ENCODE data around the gene CAMTA1. TPM values are rescaled to one million over a fixed set of nuclear protein-coding genes. Genes with fewer than 3 reads are reported as not detected.
A peak's percentile ranks its signal among the peaks of the same experiment; 100 is the strongest.

The CAMTA1 gene
- total and polyA plus RNA-seq, 4 donors, result 78.7 to 438 (median 173) TPM

DNA sequence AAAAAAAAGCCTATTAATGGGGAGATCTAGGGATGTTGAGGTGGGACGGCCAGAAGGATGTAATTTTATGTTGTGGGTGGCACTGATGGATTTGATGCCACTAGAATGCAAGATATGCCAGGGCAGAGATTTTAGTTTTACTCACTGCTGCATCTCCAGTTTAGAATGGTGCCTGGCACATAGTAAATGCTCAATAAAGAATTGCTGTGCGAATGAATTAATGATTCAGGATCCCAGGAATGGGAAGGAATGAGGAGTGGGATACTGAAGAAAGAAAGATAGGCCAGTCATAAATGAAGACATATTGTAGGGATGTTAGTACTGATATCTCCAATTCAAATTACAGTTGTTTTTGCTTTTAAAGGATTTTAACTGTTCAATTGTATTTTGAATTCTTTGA lies 72.6 kb downstream of the CAMTA1 start:
- Histone ChIP-seq H3K9me3 (ENCODE audit: control insufficient read depth, low read length) (no peaks in the 10 kb centered on the region), H3K27me3 (ENCODE audit: control insufficient read depth in 1 of 2, insufficient read depth in 2 of 2, low read length in 1 of 2) (no peaks in the 10 kb centered on the region), H3K4me1 (ENCODE audit: control insufficient read depth in 1 of 2, insufficient read depth in 2 of 2, low read length in 2 of 2) (peaks cover 0 to 5% of the 10 kb centered on the region in 2 donors), H3K4me3 (ENCODE audit: low read length in 2 of 2) (no peak overlapping the region), H3K36me3 (ENCODE audit: control insufficient read depth in 1 of 2, insufficient read depth in 2 of 2, low read length in 1 of 2) (no peaks in the 10 kb centered on the region), H3K27ac (ENCODE audit: low read depth in 1 of 2, low read length in 2 of 2) (peak overlapping the region in 1 of 2 donors; percentile 80)
- no peak for ATAC-seq (ENCODE audit: low FRiP score)
- WGBS, 2 donors, result 74 to 77% methylated on average over 2 of the region's 2 CpGs
- intact Hi-C loops (cut with DNase I), result no loop called here
- DNase-seq, result no peak

DNA sequence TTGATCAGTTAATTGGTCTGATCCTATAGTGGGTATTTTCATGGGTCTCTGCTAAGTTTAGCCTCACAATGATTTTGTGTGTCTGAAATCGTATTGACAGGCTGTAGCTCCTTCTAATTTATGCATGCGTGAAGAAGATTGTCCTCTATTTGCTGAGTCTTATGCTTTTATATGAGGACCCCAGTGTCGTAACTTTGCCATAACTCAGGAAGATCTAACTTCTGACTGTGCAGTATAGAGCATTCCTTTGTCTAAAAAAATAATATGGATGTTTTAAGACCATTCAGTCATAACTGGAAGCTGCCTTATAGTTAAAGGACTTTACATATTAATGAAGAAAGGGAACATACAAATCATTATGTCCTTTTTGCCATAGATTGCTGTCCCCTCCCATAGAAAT lies 73.3 kb downstream of the CAMTA1 start:
- Histone ChIP-seq H3K9me3 (ENCODE audit: control insufficient read depth, low read length) (no peaks in the 10 kb centered on the region), H3K27me3 (ENCODE audit: control insufficient read depth in 1 of 2, insufficient read depth in 2 of 2, low read length in 1 of 2) (no peaks in the 10 kb centered on the region), H3K4me3 (ENCODE audit: low read length in 2 of 2) (no peak overlapping the region), H3K36me3 (ENCODE audit: control insufficient read depth in 1 of 2, insufficient read depth in 2 of 2, low read length in 1 of 2) (no peaks in the 10 kb centered on the region), H3K27ac (ENCODE audit: low read depth in 1 of 2, low read length in 2 of 2) (no peak overlapping the region), H3K4me1 (ENCODE audit: control insufficient read depth in 1 of 2, insufficient read depth in 2 of 2, low read length in 2 of 2) (peaks cover 0 to 5% of the 10 kb centered on the region in 2 donors)
- ATAC-seq (ENCODE audit: low FRiP score), result no peak
- 86 to 93% methylated on average over 3 of the region's 3 CpGs for WGBS, 2 donors
- DNase-seq, result no peak
- intact Hi-C loops (cut with DNase I), result no loop called here

DNA sequence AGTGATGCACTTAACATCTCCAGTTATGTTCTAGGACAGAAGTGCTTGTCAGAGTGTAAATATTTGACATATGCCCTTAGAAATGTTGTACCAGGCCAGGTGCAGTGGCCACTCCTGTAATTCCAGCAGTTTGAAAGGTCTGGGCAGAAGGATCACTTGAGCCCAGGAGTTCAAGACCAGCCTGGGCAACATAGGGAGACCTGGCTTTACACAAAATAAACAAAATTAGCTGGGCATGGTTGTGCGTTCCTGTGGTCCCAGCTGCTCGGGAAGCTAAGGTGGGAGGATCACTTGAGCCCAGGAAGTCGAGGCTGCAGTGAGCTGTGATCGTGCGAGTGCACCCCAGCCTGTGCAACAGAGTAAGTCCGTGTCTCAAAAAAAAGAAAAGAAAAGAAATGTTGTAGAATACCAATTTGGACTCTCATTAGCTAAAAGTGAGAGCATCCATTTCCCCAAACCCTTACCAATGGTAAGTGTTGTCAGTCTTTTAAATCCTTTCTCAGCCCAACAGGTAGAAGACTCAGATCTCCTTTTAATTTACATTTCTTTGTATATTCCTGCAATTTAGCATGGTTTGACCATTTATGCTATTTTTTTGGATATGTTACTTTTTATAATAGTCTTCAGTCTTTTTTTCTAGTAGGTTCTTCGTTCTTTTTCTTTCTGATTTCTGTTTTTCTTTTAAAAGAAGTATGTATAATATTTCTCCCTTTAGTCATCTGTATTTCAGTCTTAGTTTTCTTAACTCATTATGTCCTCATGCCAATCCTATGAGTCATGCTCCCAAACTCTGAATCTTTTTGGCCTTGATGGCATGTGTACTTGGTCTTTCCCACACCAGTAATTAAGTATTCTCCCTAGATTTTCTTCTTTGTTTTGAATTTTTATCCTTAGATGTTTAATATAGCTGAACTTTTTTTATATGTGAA lies 74.4 kb downstream of the CAMTA1 start:
- 17 to 22% methylated on average over 7 of the region's 7 CpGs for WGBS, 2 donors
- H3K4me3 ChIP-seq (ENCODE audit: low read length in 2 of 2), result no peak overlapping the region
- peaks cover 0 to 9% of the 10 kb centered on the region in 2 donors for H3K4me1 ChIP-seq (ENCODE audit: control insufficient read depth in 1 of 2, insufficient read depth in 2 of 2, low read length in 2 of 2)
- no peaks in the 10 kb centered on the region for H3K36me3 ChIP-seq (ENCODE audit: control insufficient read depth in 1 of 2, insufficient read depth in 2 of 2, low read length in 1 of 2)
- DNase-seq (no peak), ATAC-seq (ENCODE audit: low FRiP score) (no peak)
- H3K27me3 ChIP-seq (ENCODE audit: control insufficient read depth in 1 of 2, insufficient read depth in 2 of 2, low read length in 1 of 2), result no peaks in the 10 kb centered on the region
- peak overlapping the region; percentile 69 to 97 for H3K27ac ChIP-seq (ENCODE audit: low read depth in 1 of 2, low read length in 2 of 2)
- intact Hi-C loops (cut with DNase I), result loop anchor here in 1 of 2 donors (5.0 kb wide), 1 partner anchor 32 kb away; no protein-coding TSS in a partner anchor
- no peaks in the 10 kb centered on the region for H3K9me3 ChIP-seq (ENCODE audit: control insufficient read depth, low read length)

DNA sequence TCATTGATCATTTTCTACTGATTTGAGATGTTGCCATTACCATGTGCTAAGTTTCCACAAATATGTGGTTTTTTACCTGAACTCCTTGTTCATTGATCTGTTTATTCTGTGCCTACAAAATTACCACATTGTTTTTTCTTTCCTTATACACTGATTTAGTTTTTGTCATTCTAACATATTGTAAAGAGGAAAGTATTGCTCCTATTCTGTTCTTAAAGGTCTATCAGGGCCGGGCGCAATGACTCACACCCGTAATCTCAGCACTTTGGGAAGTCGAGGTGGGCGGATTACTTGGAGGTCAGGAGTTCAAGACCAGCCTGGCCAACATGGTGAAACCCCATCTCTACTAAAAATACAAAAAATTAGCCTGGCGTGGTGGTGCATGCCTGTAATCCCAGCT lies 75.1 kb downstream of the CAMTA1 start:
- Histone ChIP-seq H3K4me1 (ENCODE audit: control insufficient read depth in 1 of 2, insufficient read depth in 2 of 2, low read length in 2 of 2) (peaks cover 0 to 9% of the 10 kb centered on the region in 2 donors), H3K36me3 (ENCODE audit: control insufficient read depth in 1 of 2, insufficient read depth in 2 of 2, low read length in 1 of 2) (no peaks in the 10 kb centered on the region), H3K27ac (ENCODE audit: low read depth in 1 of 2, low read length in 2 of 2) (peak overlapping the region; percentile 12 to 83), H3K4me3 (ENCODE audit: low read length in 2 of 2) (no peak overlapping the region), H3K27me3 (ENCODE audit: control insufficient read depth in 1 of 2, insufficient read depth in 2 of 2, low read length in 1 of 2) (no peaks in the 10 kb centered on the region), H3K9me3 (ENCODE audit: control insufficient read depth, low read length) (no peaks in the 10 kb centered on the region)
- WGBS, 2 donors, result 50 to 59% methylated on average over 6 of the region's 6 CpGs
- intact Hi-C loops (cut with DNase I), result loop anchor here in 1 of 2 donors (5.0 kb wide), 1 partner anchor 33 kb away; no protein-coding TSS in a partner anchor
- ATAC-seq (ENCODE audit: low FRiP score) (no peak), DNase-seq (no peak)

DNA sequence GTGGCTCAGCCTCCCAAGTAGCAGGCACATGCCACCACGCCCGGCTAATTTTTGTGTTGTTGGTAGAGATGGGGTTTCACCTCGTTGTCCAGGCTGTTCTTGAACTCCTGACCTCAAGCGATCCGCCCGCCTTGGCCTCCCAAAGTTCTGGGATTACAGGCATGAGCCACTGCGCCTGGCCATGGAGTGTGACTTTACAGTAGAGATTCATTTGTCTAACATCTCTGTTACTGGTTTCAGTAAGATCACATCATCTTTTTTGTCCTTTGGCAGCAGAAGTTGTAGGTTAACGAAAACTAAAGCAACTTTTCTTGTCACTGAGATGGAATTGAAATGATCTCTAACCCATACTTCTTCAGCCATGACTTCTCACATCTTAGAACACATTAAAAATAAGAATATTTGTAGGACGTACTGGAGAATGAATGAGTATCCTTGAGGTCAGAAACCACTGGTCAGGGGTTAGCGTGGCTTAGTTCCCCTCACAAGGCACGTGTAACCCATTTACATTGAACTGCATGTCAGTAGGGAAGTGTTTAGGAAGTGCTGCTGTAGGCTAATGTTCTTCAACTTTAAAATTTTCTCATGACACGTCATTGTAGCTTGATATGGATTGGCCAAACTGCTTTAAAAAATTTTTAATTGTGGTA lies 75.9 kb downstream of the CAMTA1 start:
- H3K27ac ChIP-seq (ENCODE audit: low read depth in 1 of 2, low read length in 2 of 2), result peak overlapping the region in 1 of 2 donors; percentile 77
- ATAC-seq (ENCODE audit: low FRiP score), result no peak

DNA sequence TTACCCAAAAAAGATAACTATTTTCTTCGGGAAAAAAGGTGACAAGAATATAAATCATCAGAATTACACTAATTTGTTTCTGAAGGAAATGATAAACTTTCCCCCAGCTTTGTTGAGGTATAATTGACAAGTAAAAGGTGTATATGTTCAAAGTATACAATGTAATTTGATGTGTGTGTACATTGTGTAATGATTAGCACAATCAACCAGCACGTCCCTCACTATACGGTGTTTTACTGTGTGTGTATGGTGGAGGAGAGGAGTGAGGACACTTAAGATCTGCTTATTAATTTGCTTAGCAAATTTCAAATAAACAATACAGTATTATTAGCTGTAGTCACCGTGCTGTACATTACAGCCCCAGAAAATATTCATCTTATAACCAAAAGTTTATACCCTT lies 77.7 kb downstream of the CAMTA1 start:
- Histone ChIP-seq H3K9me3 (ENCODE audit: control insufficient read depth, low read length) (no peaks in the 10 kb centered on the region), H3K4me3 (ENCODE audit: low read length in 2 of 2) (no peak overlapping the region), H3K4me1 (ENCODE audit: control insufficient read depth in 1 of 2, insufficient read depth in 2 of 2, low read length in 2 of 2) (peaks cover 2 to 6% of the 10 kb centered on the region in 2 donors), H3K36me3 (ENCODE audit: control insufficient read depth in 1 of 2, insufficient read depth in 2 of 2, low read length in 1 of 2) (no peaks in the 10 kb centered on the region), H3K27ac (ENCODE audit: low read depth in 1 of 2, low read length in 2 of 2) (no peak overlapping the region), H3K27me3 (ENCODE audit: control insufficient read depth in 1 of 2, insufficient read depth in 2 of 2, low read length in 1 of 2) (no peaks in the 10 kb centered on the region)
- 87 to 88% methylated on average over 4 of the region's 4 CpGs for WGBS, 2 donors
- DNase-seq (no peak), ATAC-seq (ENCODE audit: low FRiP score) (no peak)
- intact Hi-C loops (cut with DNase I), result loop anchor here in 1 of 2 donors (5.0 kb wide), 1 partner anchor 36 kb away; no protein-coding TSS in a partner anchor

More for the DNA sequence above, 75.9 kb downstream of the CAMTA1 start:
- Histone ChIP-seq H3K27me3 (ENCODE audit: control insufficient read depth in 1 of 2, insufficient read depth in 2 of 2, low read length in 1 of 2) (no peaks in the 10 kb centered on the region), H3K4me1 (ENCODE audit: control insufficient read depth in 1 of 2, insufficient read depth in 2 of 2, low read length in 2 of 2) (peaks cover 0 to 9% of the 10 kb centered on the region in 2 donors), H3K36me3 (ENCODE audit: control insufficient read depth in 1 of 2, insufficient read depth in 2 of 2, low read length in 1 of 2) (no peaks in the 10 kb centered on the region), H3K9me3 (ENCODE audit: control insufficient read depth, low read length) (no peaks in the 10 kb centered on the region), H3K4me3 (ENCODE audit: low read length in 2 of 2) (no peak overlapping the region)
- 93 to 94% methylated on average over 12 of the region's 12 CpGs for WGBS, 2 donors
- intact Hi-C loops (cut with DNase I), result loop anchor here in 1 of 2 donors (5.0 kb wide), 1 partner anchor 34 kb away; no protein-coding TSS in a partner anchor
- no peak for DNase-seq

DNA sequence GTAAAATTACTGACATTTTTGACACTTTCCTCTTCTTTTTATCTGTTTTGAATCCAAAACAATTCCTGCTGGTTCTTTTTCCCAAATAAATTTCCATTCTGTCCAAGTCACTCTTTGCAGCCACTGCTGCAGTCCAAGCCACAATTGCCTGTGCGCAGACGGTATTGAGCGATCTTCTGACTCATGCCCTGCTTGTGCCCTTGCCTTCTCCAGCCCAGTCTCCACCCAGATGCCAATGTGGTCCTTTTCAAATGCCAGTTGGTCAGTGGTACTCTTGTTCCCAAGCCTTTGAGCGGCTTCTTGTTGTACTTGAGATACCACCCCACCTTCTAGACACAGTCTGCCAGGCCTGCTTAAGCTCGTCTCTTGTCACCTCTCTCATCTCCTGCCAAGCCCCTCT lies 78.9 kb downstream of the CAMTA1 start:
- H3K4me3 ChIP-seq (ENCODE audit: low read length in 2 of 2), result no peak overlapping the region
- peak overlapping the region in 1 of 2 donors; percentile 50 for H3K27ac ChIP-seq (ENCODE audit: low read depth in 1 of 2, low read length in 2 of 2)
- no peaks in the 10 kb centered on the region for H3K36me3 ChIP-seq (ENCODE audit: control insufficient read depth in 1 of 2, insufficient read depth in 2 of 2, low read length in 1 of 2)
- no peaks in the 10 kb centered on the region for H3K9me3 ChIP-seq (ENCODE audit: control insufficient read depth, low read length)
- H3K27me3 ChIP-seq (ENCODE audit: control insufficient read depth in 1 of 2, insufficient read depth in 2 of 2, low read length in 1 of 2), result no peaks in the 10 kb centered on the region
- ATAC-seq (ENCODE audit: low FRiP score) (no peak), DNase-seq (no peak)
- peaks cover 6 to 9% of the 10 kb centered on the region in 2 donors for H3K4me1 ChIP-seq (ENCODE audit: control insufficient read depth in 1 of 2, insufficient read depth in 2 of 2, low read length in 2 of 2)
- intact Hi-C loops (cut with DNase I), result loop anchor here in 1 of 2 donors (5.0 kb wide), 1 partner anchor 37 kb away; no protein-coding TSS in a partner anchor
- 68 to 75% methylated on average over 5 of the region's 5 CpGs for WGBS, 2 donors

DNA sequence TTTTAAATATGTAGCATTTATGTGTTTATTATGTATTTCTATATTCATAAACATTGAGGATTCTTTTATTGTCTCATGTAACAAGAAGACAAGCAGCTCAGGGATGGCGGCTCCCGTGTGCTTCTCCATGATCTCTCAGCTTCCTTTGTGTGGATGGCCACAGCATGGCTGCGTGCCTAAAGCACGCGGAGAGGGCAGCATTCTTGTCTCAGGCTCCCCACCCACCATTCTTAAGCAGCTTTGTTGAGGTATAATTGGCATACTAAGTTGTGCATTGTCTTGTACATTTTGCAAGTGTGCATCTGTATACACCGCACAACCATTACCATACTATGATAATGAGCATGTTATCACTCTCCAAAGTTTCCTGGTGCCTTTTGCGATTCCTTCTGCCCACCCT lies 81.6 kb downstream of the CAMTA1 start:
- Histone ChIP-seq H3K4me1 (ENCODE audit: control insufficient read depth in 1 of 2, insufficient read depth in 2 of 2, low read length in 2 of 2) (peaks cover 5 to 11% of the 10 kb centered on the region in 2 donors), H3K36me3 (ENCODE audit: control insufficient read depth in 1 of 2, insufficient read depth in 2 of 2, low read length in 1 of 2) (no peaks in the 10 kb centered on the region), H3K4me3 (ENCODE audit: low read length in 2 of 2) (no peak overlapping the region), H3K9me3 (ENCODE audit: control insufficient read depth, low read length) (no peaks in the 10 kb centered on the region), H3K27ac (ENCODE audit: low read depth in 1 of 2, low read length in 2 of 2) (peak overlapping the region; percentile 12 to 66), H3K27me3 (ENCODE audit: control insufficient read depth in 1 of 2, insufficient read depth in 2 of 2, low read length in 1 of 2) (no peaks in the 10 kb centered on the region)
- intact Hi-C loops (cut with DNase I), result loop anchor here in 1 of 2 donors (5.0 kb wide), 1 partner anchor 70 kb away; no protein-coding TSS in a partner anchor
- DNase-seq, result no peak
- 57% methylated on average over 7 of the region's 7 CpGs for WGBS, 2 donors
- ATAC-seq (ENCODE audit: low FRiP score), result no peak
